K562 (cell line): ENCODE measurements around the gene RNF114.

Source experiments
- CREB1 ChIP-seq, 2 experiments: sonication (generic) in 1 of 2; formaldehyde crosslinking in 1 of 2; IDR thresholded peaks; 2 replicates each; pipeline versions ENCODE4 v1.6.1 to v1.8.0; 2012 to 2022; ENCODE audit warnings: inconsistent platforms in 1 of 2, mild to moderate bottlenecking in 1 of 2, missing genetic modification reagents in 1 of 2, moderate library complexity in 1 of 2
- DIDO1 ChIP-seq: fragments of 450-650 bp; IDR thresholded peaks from 2 replicates; pipeline ENCODE4 v1.6.1; 2016; ENCODE audit warnings: low read depth, missing biosample characterization, missing genetic modification characterization
- ETV5 ChIP-seq: sonication (generic); formaldehyde crosslinking; IDR thresholded peaks from 2 replicates; pipeline ENCODE4 v1.4.0; 2020; ENCODE audit warnings: low read depth, mild to moderate bottlenecking, missing genetic modification reagents
- HMBOX1 ChIP-seq: sonication (generic); IDR thresholded peaks from 2 replicates; pipeline ENCODE4 v1.6.1; 2016
- JUN ChIP-seq, 2 experiments: sonication (generic) in 1 of 2; formaldehyde crosslinking in 1 of 2; IDR thresholded peaks; 2 replicates each; pipeline versions ENCODE4 v1.6.1 to v1.8.0; 2012 to 2022; ENCODE audit warnings: borderline replicate concordance in 2 of 2, mild to moderate bottlenecking in 2 of 2, improper control_type of control experiment in 1 of 2, low read depth in 1 of 2, low read length in 1 of 2, missing genetic modification reagents in 1 of 2
- PATZ1 ChIP-seq: fragments of 250-450 bp; sonication (Bioruptor Pico); IDR thresholded peaks from 2 replicates; pipeline ENCODE4 v1.5.0; 2020; ENCODE audit warnings: mild to moderate bottlenecking, borderline replicate concordance
- SP2 ChIP-seq: IDR thresholded peaks from 2 replicates; pipeline ENCODE4 v1.6.1; 2011; ENCODE audit warnings: mild to moderate bottlenecking, low read depth, low read length, moderate library complexity; ENCODE audit not compliant: poor library complexity, severe bottlenecking; ENCODE audit errors: extremely low read depth
- TARDBP ChIP-seq: fragments of 450-650 bp; IDR thresholded peaks from 2 replicates; pipeline ENCODE4 v1.6.1; 2016
- THAP7 ChIP-seq: fragments of 250-450 bp; sonication (Bioruptor Pico); IDR thresholded peaks from 2 replicates; pipeline ENCODE4 v1.5.0; 2021
- TSC22D4 ChIP-seq: fragments of 450-650 bp; IDR thresholded peaks from 2 replicates; pipeline ENCODE4 v1.6.1; 2016; ENCODE audit warnings: missing genetic modification characterization, missing biosample characterization, control low read depth
- ZNF445 ChIP-seq: fragments of 250-450 bp; sonication (Bioruptor Pico); IDR thresholded peaks from 2 replicates; pipeline ENCODE4 v1.4.0; 2020; ENCODE audit warnings: low read depth, mild to moderate bottlenecking, moderate library complexity

- TF ChIP-seq PATZ1 (CRISPR knock-in tag) (no peak), HMBOX1 (no peak), SP2 (no peak), TSC22D4 (tag) (no peak), CREB1 (IDR thresholded peaks at IDR 0.05) (no peak), CREB1 (CRISPR knock-in tag; IDR thresholded peaks at IDR 0.05) (no peak), DIDO1 (no peak), TARDBP (no peak), ETV5 (CRISPR knock-in tag) (no peak), THAP7 (CRISPR knock-in tag) (no peak), ZNF445 (CRISPR knock-in tag) (no peak), JUN (IDR thresholded peaks at IDR 0.05; ENCODE audit: borderline replicate concordance, low read depth, low read length) (no peak), JUN (CRISPR knock-in tag; IDR thresholded peaks at IDR 0.05; ENCODE audit: borderline replicate concordance) (no peak)
These were observed 45.2 kb downstream of the RNF114 start for GRCh38 chr20:49981218-49982071.
